ENCODE data around the gene RPL22.

- TF ChIP-seq POLR2A (IDR thresholded peaks at IDR 0.05; ENCODE audit: low read length) (no peak), GATA1 (IDR thresholded peaks at IDR 0.05; ENCODE audit: low read depth, low read length) (no peak)
Measured at GRCh38 chr1:6181347-6181770, 18.0 kb downstream of the RPL22 start.
